Spinal cord (tissue), 10 donors: ENCODE results near the gene MPDU1. TPM values are rescaled to one million over a fixed set of nuclear protein-coding genes. Genes with fewer than 3 reads are reported as not detected.

Experiments
- DNase-seq, 6 donors: peaks; one replicate each; pipeline versions ENCODE4 v3.0.0 to v3.0.0-alpha.2; 2013 to 2015; ENCODE audit warnings: low spot score in 6 of 6, low read depth in 4 of 6
- H3K27ac ChIP-seq: one replicate; pipeline ENCODE4 v1.5.1; 2013; ENCODE audit warnings: low read depth, low read length, control low read depth
- H3K27me3 ChIP-seq: one replicate; pipeline ENCODE4 v1.6.1; 2013; ENCODE audit warnings: low read length; ENCODE audit not compliant: control insufficient read depth, insufficient read depth
- H3K36me3 ChIP-seq: one replicate; pipeline ENCODE4 v1.6.1; 2013; ENCODE audit warnings: low read length; ENCODE audit not compliant: control insufficient read depth, insufficient read depth
- H3K4me1 ChIP-seq: one replicate; pipeline ENCODE4 v1.6.1; 2013; ENCODE audit warnings: low read length; ENCODE audit not compliant: control insufficient read depth, insufficient read depth
- H3K4me3 ChIP-seq: one replicate; pipeline ENCODE4 v1.5.1; 2013; ENCODE audit warnings: low read depth, low read length, control low read depth
- H3K9me3 ChIP-seq: one replicate; pipeline ENCODE4 v1.6.1; 2013; ENCODE audit warnings: low read length; ENCODE audit not compliant: control insufficient read depth, insufficient read depth
- WGBS: methylation state at CpG from one replicate; pipeline ENCODE4 v1.1.5; 2013; ENCODE audit warnings: missing lambda C conversion rate; ENCODE audit not compliant: insufficient coverage; 5-methylcytosine and 5-hydroxymethylcytosine counted together
- polyA plus RNA-seq, 2 donors: library from polyadenylated mRNA; unstranded; fragments of 120-200 nt; gene quantifications; one replicate each; pipeline ENCODE4 v1.2.1, GENCODE V29; 2013; ENCODE audit not compliant: insufficient read length in 2 of 2
- total RNA-seq, 2 donors: library from RNA; depleted of rRNA in 1 of 2; stranded (reverse); fragments of 120-200 nt in 1 of 2; fragments of >200 nt in 1 of 2; gene quantifications; one replicate each; pipeline versions ENCODE4 v1.2.3 to v1.2.4, GENCODE V29; 2013 to 2014
- donor health status: healthy.

The MPDU1 gene
- total and polyA plus RNA-seq, 4 donors = 41.2 to 96.7 (median 84.9) TPM

DNA sequence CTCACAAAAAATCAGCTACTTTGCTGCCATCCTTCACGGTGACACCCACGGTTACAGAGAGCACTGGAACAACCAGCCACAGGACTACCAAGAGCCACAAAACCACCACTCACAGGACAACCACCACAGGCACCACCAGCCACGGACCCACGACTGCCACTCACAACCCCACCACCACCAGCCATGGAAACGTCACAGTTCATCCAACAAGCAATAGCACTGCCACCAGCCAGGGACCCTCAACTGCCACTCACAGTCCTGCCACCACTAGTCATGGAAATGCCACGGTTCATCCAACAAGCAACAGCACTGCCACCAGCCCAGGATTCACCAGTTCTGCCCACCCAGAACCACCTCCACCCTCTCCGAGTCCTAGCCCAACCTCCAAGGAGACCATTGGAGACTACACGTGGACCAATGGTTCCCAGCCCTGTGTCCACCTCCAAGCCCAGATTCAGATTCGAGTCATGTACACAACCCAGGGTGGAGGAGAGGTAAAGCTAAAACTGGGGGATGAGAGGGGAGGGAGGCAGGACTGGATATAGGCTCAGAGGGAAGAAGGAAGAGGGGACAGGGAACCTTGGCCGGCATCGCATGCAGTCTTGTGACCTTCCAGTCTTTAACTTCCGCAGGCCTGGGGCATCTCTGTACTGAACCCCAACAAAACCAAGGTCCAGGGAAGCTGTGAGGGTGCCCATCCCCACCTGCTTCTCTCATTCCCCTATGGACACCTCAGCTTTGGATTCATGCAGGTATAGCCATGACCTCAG is 3.6 kb upstream of the MPDU1 start:
- Histone ChIP-seq H3K27me3 (no peaks in the 10 kb centered on the region), H3K9me3 (no peaks in the 10 kb centered on the region), H3K36me3 (peaks cover 80% of the 10 kb centered on the region), H3K4me3 (no peak overlapping the region), H3K4me1 (peaks cover 58% of the 10 kb centered on the region), H3K27ac (peak overlapping the region; percentile 57)
- WGBS = 85% methylated on average over 11 of the region's 12 CpGs
- no peak for DNase-seq

DNA sequence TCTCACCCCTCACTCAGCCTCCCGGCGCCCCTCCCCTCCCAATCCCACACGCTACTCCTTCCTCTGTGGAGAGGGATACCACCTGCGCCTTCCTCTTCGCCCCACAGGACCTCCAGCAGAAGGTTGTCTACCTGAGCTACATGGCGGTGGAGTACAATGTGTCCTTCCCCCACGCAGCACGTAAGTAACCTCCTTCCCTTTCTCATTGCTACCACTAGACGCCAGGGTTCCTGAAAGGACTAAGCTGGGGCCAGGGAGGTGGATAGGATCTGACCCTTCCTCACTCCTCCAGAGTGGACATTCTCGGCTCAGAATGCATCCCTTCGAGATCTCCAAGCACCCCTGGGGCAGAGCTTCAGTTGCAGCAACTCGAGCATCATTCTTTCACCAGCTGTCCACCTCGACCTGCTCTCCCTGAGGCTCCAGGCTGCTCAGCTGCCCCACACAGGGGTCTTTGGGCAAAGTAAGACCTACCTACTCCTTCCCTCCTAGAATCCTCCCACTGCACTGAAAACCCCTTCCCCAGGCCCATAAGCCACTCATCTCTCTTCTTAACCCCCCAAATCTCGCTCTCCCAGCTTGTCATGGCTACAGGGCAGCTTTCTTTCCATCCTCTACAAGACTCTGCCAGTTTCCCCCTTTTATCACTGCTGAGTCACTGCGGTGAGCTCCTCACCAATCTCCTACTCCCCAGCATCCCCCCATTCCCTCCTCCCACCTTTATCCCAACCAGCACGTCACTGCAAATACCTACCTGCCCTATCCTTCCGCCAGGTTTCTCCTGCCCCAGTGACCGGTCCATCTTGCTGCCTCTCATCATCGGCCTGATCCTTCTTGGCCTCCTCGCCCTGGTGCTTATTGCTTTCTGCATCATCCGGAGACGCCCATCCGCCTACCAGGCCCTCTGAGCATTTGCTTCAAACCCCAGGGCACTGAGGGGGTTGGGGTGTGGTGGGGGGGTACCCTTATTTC is 2.8 kb upstream of the MPDU1 start:
- Histone ChIP-seq H3K27ac (no peak overlapping the region), H3K27me3 (no peaks in the 10 kb centered on the region), H3K4me1 (peaks cover 65% of the 10 kb centered on the region), H3K36me3 (peaks cover 80% of the 10 kb centered on the region), H3K9me3 (no peaks in the 10 kb centered on the region), H3K4me3 (no peak overlapping the region)
- DNase-seq = no peak
- WGBS = 82% methylated on average over 17 of the region's 23 CpGs

DNA sequence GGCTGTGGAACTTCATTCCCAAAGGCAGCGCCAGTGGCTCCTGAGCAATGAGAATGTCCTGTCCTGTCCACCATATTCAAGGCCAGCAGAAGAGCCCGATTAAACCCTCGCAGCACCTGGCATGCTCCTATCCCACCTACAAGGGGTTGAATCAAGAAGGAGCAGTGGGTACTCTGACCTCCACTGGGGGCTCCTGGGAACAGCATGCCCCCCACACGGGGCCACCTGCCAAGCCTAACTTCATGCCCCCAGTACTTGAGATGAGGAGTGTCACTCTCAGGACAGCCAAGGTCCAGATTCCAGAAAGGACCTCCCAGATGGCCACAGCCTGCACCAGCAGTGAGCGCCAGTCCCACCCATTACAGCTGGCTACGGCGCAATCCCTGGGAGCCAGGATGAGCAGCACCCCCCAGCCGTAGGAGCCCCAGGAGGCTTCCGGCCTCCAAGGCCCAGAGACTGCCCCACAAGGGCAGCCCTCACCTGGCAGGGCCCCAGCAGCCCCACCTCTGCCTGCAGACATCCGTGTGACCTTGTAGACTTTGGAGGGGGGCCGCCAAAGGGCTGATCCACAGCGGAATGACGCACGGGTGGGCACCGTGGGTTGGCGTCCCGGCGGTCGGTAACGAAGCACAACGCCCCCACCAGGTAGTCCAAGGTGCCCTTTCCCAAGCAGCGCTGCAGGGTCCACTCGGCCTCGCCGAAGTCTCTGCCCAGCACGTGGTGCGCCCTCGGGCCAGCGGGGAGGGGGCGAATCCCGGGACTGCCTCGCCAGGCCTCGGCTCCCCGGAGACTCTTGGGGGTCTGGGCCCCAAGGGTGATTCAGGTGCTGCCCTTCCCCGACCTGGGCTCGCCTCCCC is 1.0 kb upstream of the MPDU1 start:
- H3K9me3 ChIP-seq = no peaks in the 10 kb centered on the region
- H3K36me3 ChIP-seq = peaks cover 80% of the 10 kb centered on the region
- DNase-seq = no peak
- H3K4me1 ChIP-seq = peaks cover 62% of the 10 kb centered on the region
- no peaks in the 10 kb centered on the region for H3K27me3 ChIP-seq
- H3K27ac ChIP-seq = peak overlapping the region; percentile 99
- peak overlapping the region; percentile 94 for H3K4me3 ChIP-seq
- 85% methylated on average over 33 of the region's 36 CpGs for WGBS

DNA sequence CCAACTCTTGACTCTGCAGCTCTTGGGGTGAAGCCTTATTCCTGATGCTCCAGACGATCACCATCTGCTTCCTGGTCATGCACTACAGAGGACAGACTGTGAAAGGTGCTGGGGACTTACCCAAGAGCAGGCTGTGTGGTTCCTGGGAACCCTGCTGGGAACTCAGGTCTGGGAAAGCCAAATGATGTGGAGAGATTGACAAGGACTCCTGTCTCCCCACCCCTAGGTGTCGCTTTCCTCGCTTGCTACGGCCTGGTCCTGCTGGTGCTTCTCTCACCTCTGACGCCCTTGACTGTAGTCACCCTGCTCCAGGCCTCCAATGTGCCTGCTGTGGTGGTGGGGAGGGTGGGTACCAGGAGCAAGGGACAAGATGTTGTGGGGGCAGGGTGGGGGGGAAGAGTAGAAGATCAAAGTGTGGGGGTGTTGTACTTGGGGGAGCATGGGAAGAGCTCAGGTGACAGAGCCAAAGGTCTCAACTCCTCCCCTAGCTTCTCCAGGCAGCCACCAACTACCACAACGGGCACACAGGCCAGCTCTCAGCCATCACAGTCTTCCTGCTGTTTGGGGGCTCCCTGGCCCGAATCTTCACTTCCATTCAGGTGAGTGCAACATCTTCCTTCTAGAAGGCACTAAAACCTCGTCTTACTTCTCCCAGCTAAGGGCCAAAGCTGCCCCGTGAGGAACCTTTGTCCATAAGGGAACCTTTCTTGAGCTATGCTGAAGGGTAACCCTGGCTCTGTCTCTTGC is 3.2 kb downstream of the MPDU1 start:
- no peak for DNase-seq
- peaks cover 81% of the 10 kb centered on the region for H3K36me3 ChIP-seq
- no peak overlapping the region for H3K4me3 ChIP-seq
- no peak overlapping the region for H3K27ac ChIP-seq
- peaks cover 57% of the 10 kb centered on the region for H3K4me1 ChIP-seq
- H3K27me3 ChIP-seq = no peaks in the 10 kb centered on the region
- no peaks in the 10 kb centered on the region for H3K9me3 ChIP-seq
- WGBS = 84% methylated on average over 5 of the region's 9 CpGs

DNA sequence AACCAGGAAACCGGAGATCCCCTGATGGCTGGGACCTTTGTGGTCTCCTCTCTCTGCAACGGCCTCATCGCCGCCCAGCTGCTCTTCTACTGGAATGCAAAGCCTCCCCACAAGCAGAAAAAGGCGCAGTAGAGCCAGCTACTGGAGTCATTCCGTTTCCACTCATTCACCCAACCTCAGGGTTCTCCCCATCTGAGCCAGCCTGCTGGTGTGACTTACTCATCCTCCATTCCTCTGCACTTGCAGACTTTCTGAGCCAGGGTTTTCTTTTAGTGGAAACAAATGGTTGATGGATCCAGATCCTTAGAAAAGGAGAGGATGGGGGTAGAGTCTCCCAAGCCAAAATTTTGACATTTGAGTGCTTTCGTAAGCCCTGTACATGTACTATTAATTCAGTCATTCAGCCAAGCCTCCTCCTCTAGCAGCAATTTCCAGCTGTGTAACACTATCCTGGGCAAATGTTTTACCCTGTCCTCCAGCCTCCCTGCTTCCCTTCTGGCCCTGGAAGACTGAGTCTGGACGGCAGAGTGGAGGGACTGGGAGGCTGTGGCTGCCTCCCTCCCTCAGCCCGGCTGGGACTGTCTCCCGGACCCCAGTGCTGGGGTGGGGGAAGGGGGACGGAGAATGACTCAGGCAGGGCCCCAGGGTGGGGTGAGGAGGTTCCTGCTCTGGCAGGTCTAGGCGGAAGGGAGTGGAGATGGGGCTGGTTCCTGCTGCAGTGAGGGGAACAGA is 3.9 kb downstream of the MPDU1 start:
- Histone ChIP-seq H3K4me3 (no peak overlapping the region), H3K27me3 (no peaks in the 10 kb centered on the region), H3K9me3 (no peaks in the 10 kb centered on the region), H3K27ac (no peak overlapping the region), H3K4me1 (peaks cover 50% of the 10 kb centered on the region), H3K36me3 (peaks cover 81% of the 10 kb centered on the region)
- no peak for DNase-seq
- WGBS = 78% methylated on average over 9 of the region's 12 CpGs

DNA sequence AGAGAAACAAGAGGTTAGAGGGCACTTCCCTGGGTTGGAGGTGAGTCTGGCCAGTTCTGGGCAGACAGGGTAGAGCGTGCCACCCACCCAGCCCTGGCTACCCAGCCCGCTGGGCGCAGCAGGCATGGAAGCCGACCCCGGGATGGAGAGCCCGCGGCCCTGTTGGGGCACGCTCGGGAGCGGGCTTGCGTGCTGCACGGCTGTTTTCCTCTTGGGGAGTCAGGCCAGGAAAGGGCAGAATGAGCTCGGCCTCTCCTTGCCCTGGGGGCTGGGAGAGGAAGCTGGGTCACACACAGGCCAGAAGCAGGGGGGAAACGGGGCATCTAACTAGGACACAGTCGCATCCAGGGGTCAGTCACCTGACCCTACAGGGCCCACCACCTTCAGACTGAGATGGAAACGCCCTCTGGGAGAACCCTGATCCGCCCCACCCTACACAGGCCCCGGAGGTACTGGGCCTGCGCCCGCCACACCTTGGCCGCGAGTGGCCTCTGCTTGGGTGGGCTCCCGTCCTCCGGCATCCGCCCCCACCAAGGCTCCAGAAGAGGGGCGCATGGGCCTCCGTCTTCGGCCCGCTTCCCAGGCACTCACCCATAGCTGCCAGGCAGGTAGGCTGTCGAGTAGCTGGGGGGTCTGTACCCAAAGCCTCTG is 5.0 kb downstream of the MPDU1 start:
- H3K4me1 ChIP-seq = peaks cover 41% of the 10 kb centered on the region

DNA sequence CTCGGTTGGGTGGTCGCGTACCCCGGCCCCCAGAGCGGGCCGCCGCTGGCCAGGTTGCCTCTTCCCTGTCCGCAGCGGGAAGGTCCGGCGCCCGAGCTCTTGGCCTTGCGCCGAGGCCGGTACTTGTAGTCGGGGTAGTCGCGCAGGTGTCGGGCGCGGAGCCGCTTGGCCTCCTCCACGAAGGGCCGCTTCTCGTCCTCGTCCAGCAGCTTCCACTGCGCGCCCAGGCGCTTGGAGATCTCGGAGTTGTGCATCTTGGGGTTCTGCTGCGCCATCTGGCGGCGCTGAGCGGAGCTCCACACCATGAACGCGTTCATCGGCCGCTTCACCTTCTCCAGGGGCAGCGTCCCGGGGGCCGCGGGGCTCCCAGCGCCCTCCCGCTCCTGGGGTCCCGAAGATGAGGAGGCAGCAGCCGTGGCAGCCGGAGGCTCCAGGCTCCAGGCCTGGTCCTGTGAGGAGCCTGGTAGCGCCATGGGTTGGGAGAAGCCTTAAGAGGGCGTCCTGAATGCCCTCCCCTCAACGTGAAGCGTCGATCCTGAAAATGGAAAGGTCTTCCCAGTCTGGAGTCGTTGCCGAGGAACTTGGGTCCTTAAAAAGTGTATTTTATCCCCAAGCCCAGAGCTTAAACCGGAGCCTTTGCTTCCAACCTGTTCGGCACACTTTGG is 5.7 kb downstream of the MPDU1 start:
- H3K36me3 ChIP-seq = peaks cover 92% of the 10 kb centered on the region
- no peaks in the 10 kb centered on the region for H3K9me3 ChIP-seq
- H3K27me3 ChIP-seq = no peaks in the 10 kb centered on the region
- peak; percentile 70 to 96 (median 82) for DNase-seq
- peak overlapping the region; percentile 52 for H3K27ac ChIP-seq
- WGBS = 13% methylated on average over 56 of the region's 56 CpGs
- H3K4me1 ChIP-seq = peaks cover 37% of the 10 kb centered on the region
- peak overlapping the region; percentile 64 for H3K4me3 ChIP-seq

More for the DNA sequence above, 5.0 kb downstream of the MPDU1 start:
- Histone ChIP-seq H3K9me3 (no peaks in the 10 kb centered on the region), H3K27me3 (no peaks in the 10 kb centered on the region), H3K27ac (peak overlapping the region; percentile 52), H3K4me3 (peak overlapping the region; percentile 64), H3K36me3 (peaks cover 86% of the 10 kb centered on the region)
- WGBS = 66% methylated on average over 26 of the region's 30 CpGs
- DNase-seq = no peak
